Ovary (tissue), 9 donors: ENCODE measurements around the gene FREM2. TPM values are rescaled to one million over a fixed set of nuclear protein-coding genes. Genes with fewer than 3 reads are reported as not detected.
A peak's percentile ranks its signal among the peaks of the same experiment; 100 is the strongest.

Experiments used
- DNase-seq, 5 donors: peaks; one replicate each; pipeline ENCODE4 v3.0.0-alpha.2; 2019 to 2020
- H3K27ac ChIP-seq, 2 donors: fragments of 200-600 bp; one replicate each; pipeline versions ENCODE4 v1.5.1 to v1.8.0; 2019 to 2022
- H3K27me3 ChIP-seq: fragments of 200-600 bp; one replicate; pipeline ENCODE4 v1.8.0; 2022
- H3K36me3 ChIP-seq: fragments of 200-600 bp; sonication (generic); one replicate; pipeline ENCODE4 v1.5.1; 2019
- H3K4me1 ChIP-seq: one replicate; pipeline ENCODE4 v1.8.1; 2013; ENCODE audit warnings: mild to moderate bottlenecking, moderate library complexity; ENCODE audit not compliant: insufficient read depth
- H3K4me3 ChIP-seq: fragments of 200-600 bp; sonication (generic); one replicate; pipeline ENCODE4 v1.5.1; 2017
- H3K9me3 ChIP-seq, 2 donors: fragments of 200-600 bp in 1 of 2; sonication (generic) in 1 of 2; one replicate each; pipeline versions ENCODE4 v1.5.1 to v1.8.1; 2013 to 2019; ENCODE audit warnings: mild to moderate bottlenecking in 1 of 2, moderate library complexity in 1 of 2
- CTCF ChIP-seq, 3 donors: fragments of 450-650 bp in 2 of 3; fragments of 200-600 bp in 1 of 3; IDR thresholded peaks; one replicate each; pipeline versions ENCODE4 v1.5.1 to v1.8.0; 2016 to 2022; ENCODE audit warnings: antibody characterized with exemption in 3 of 3, mild to moderate bottlenecking in 1 of 3
- EP300 ChIP-seq: sonication (generic); formaldehyde crosslinking; IDR thresholded peaks from one replicate; pipeline ENCODE4 v1.6.1; 2017; ENCODE audit warnings: antibody characterized with exemption
- POLR2A ChIP-seq: fragments of 450-650 bp; IDR thresholded peaks from one replicate; pipeline ENCODE4 v1.6.1; 2017; ENCODE audit warnings: antibody characterized with exemption, mild to moderate bottlenecking, moderate library complexity
- WGBS, 3 donors: extraction: QIAGEN DNeasy Blood & Tissue Kit in 1 of 3; methylation state at CpG; one replicate each; pipeline versions ENCODE4 v1.1.5 to v1.1.7; 2013 to 2017; 5-methylcytosine and 5-hydroxymethylcytosine counted together
- intact Hi-C, 4 donors: fragments of 100-400 bp; cut with DNase I; formaldehyde crosslinking; loops; one replicate each; pipeline versions ENCODE4 v1.11.0 to v1.15.1; 2022 to 2023
- polyA plus RNA-seq, 2 donors: library from polyadenylated mRNA; stranded (reverse); fragments of 200-250 nt in 1 of 2; fragments of 350-450 nt in 1 of 2; fragmentation: Illumina TruSeq in 1 of 2; extraction: RNeasy Lipid Tissue Mini Kit (QIAGEN cat#74804) in 1 of 2; gene quantifications; one replicate each; pipeline ENCODE4 v1.2.3, GENCODE V29; 2013 to 2014
- total RNA-seq, 7 donors: library from RNA; depleted of rRNA in 2 of 7; stranded (reverse); fragments of >200 nt in 2 of 7; fragmentation: NEBNext Ultra II Directional in 3 of 7; extraction: Animal tissue kit (Norgen Biotek cat#: 25700) in 3 of 7; gene quantifications; one replicate each; pipeline versions ENCODE4 v1.1.0 to v1.2.4, GENCODE V29; 2016 to 2023
- donor health status: DM: no; HTN: no; CAD: no; lungs with moderate emphysema.
- donor health status: DM: no; HTN: no; CAD: no.
- donor health status: Bipolar disorder and iron deficiency.
- donor health status: DM: yes; HTN: yes; CAD: no.
- donor health status: DM: no; HTN: no; CAD: no.
- donor health status: DM: yes; HTN: yes; CAD: no.

Gene FREM2
- total and polyA plus RNA-seq, 9 donors, result 0.27 to 4.0 (median 1.7) TPM

GRCh38 chr13:38755793-38756192, 68.9 kb downstream of the FREM2 start:
- no peak for TF ChIP-seq CTCF (IDR thresholded peaks at IDR 0.05)
- no peak for TF ChIP-seq POLR2A
- TF ChIP-seq EP300, result no peak
- Histone ChIP-seq H3K4me1 (no peaks in the 10 kb centered on the region), H3K9me3 (no peaks in the 10 kb centered on the region), H3K27me3 (no peaks in the 10 kb centered on the region), H3K4me3 (no peak overlapping the region), H3K36me3 (no peaks in the 10 kb centered on the region), H3K27ac (no peak overlapping the region)
- intact Hi-C loops, result no loop called here
- DNase-seq, result no peak
- 93 to 96% (median 94%) methylated on average over 2 of the region's 2 CpGs for WGBS, 3 donors

GRCh38 chr13:38758277-38758676, 71.4 kb downstream of the FREM2 start:
- intact Hi-C loops, result no loop called here
- Histone ChIP-seq H3K27ac (no peak overlapping the region), H3K9me3 (no peaks in the 10 kb centered on the region), H3K27me3 (no peaks in the 10 kb centered on the region), H3K36me3 (no peaks in the 10 kb centered on the region), H3K4me1 (no peaks in the 10 kb centered on the region), H3K4me3 (no peak overlapping the region)
- 21 to 30% (median 29%) methylated on average over 5 of the region's 5 CpGs for WGBS, 3 donors
- TF ChIP-seq CTCF (IDR thresholded peaks at IDR 0.05), result no peak
- TF ChIP-seq POLR2A, result no peak
- TF ChIP-seq EP300, result no peak
- DNase-seq, result no peak

- Histone ChIP-seq H3K4me3 (no peak overlapping the region), H3K27ac (no peak overlapping the region), H3K36me3 (no peaks in the 10 kb centered on the region), H3K27me3 (no peaks in the 10 kb centered on the region), H3K4me1 (no peaks in the 10 kb centered on the region), H3K9me3 (no peaks in the 10 kb centered on the region)
- no peak for TF ChIP-seq EP300
- no peak for TF ChIP-seq CTCF (IDR thresholded peaks at IDR 0.05)
- TF ChIP-seq POLR2A, result no peak
- 45 to 56% (median 53%) methylated on average over 4 of the region's 4 CpGs for WGBS, 3 donors
- intact Hi-C loops, result no loop called here
- no peak for DNase-seq
Observed at GRCh38 chr13:38759390-38759789, 72.5 kb downstream of the FREM2 start.

GRCh38 chr13:38763446-38764381, 76.8 kb downstream of the FREM2 start:
- Histone ChIP-seq H3K27me3 (no peaks in the 10 kb centered on the region), H3K36me3 (no peaks in the 10 kb centered on the region), H3K27ac (no peak overlapping the region), H3K4me3 (no peak overlapping the region), H3K9me3 (no peaks in the 10 kb centered on the region), H3K4me1 (no peaks in the 10 kb centered on the region)
- WGBS, 3 donors, result 25 to 31% (median 30%) methylated on average over 7 of the region's 7 CpGs
- peak in 1 of 5 donors; percentile 16 for DNase-seq
- TF ChIP-seq CTCF (IDR thresholded peaks at IDR 0.05) (peak in 2 of 3 donors; percentile 35 to 44), POLR2A (no peak), EP300 (no peak)
- intact Hi-C loops, result no loop called here
